ENCODE results near the gene C10orf71. TPM values are rescaled to one million over a fixed set of nuclear protein-coding genes. Genes with fewer than 3 reads are reported as not detected.

The C10orf71 gene
- polyA plus RNA-seq, 4 donors = under 0.01 to 0.16 TPM; not detected in 2

- no peak for DNase-seq
- WGBS, 3 donors = 88 to 94% (median 91%) methylated on average over 42 to 48 of the region's 48 CpGs
- Histone ChIP-seq H3K27me3 (ENCODE audit: control insufficient read depth in 3 of 3, insufficient read depth in 3 of 3, low read length in 3 of 3) (peaks cover 0 to 4% (median 0%) of the 10 kb centered on the region in 3 donors), H3K9me3 (ENCODE audit: control insufficient read depth in 2 of 2, insufficient read depth in 1 of 2, low read depth in 1 of 2, low read length in 1 of 2) (no peaks in the 10 kb centered on the region), H3K4me1 (ENCODE audit: control insufficient read depth in 3 of 3, insufficient read depth in 2 of 3, low read depth in 1 of 3, low read length in 2 of 3) (no peaks in the 10 kb centered on the region), H3K27ac (ENCODE audit: low read depth in 1 of 3, low read length in 2 of 3) (no peak overlapping the region), H3K36me3 (ENCODE audit: control insufficient read depth in 3 of 3, insufficient read depth in 2 of 3, low read depth in 1 of 3, low read length in 3 of 3) (no peaks in the 10 kb centered on the region), H3K4me3 (ENCODE audit: low read depth in 1 of 3, low read length in 3 of 3) (no peak overlapping the region)
- FAIRE-seq = no peak
Measured at GRCh38 chr10:49325916-49326783, 27.2 kb downstream of the C10orf71 start.

GRCh38 chr10:49327036-49327813, 28.3 kb downstream of the C10orf71 start:
- Histone ChIP-seq H3K27ac (ENCODE audit: low read depth in 1 of 3, low read length in 2 of 3) (no peak overlapping the region), H3K4me3 (ENCODE audit: low read depth in 1 of 3, low read length in 3 of 3) (no peak overlapping the region), H3K4me1 (ENCODE audit: control insufficient read depth in 3 of 3, insufficient read depth in 2 of 3, low read depth in 1 of 3, low read length in 2 of 3) (no peaks in the 10 kb centered on the region), H3K27me3 (ENCODE audit: control insufficient read depth in 3 of 3, insufficient read depth in 3 of 3, low read length in 3 of 3) (peaks cover 0 to 4% (median 0%) of the 10 kb centered on the region in 3 donors), H3K9me3 (ENCODE audit: control insufficient read depth in 2 of 2, insufficient read depth in 1 of 2, low read depth in 1 of 2, low read length in 1 of 2) (no peaks in the 10 kb centered on the region), H3K36me3 (ENCODE audit: control insufficient read depth in 3 of 3, insufficient read depth in 2 of 3, low read depth in 1 of 3, low read length in 3 of 3) (no peaks in the 10 kb centered on the region)
- DNase-seq = no peak
- WGBS, 3 donors = 63 to 81% (median 63%) methylated on average over 8 of the region's 8 CpGs
- no peak for FAIRE-seq

GRCh38 chr10:49328401-49329145, 29.6 kb downstream of the C10orf71 start:
- FAIRE-seq = no peak
- WGBS, 3 donors = 71 to 79% (median 74%) methylated on average over 9 of the region's 9 CpGs
- Histone ChIP-seq H3K36me3 (ENCODE audit: control insufficient read depth in 3 of 3, insufficient read depth in 2 of 3, low read depth in 1 of 3, low read length in 3 of 3) (no peaks in the 10 kb centered on the region), H3K9me3 (ENCODE audit: control insufficient read depth in 2 of 2, insufficient read depth in 1 of 2, low read depth in 1 of 2, low read length in 1 of 2) (no peaks in the 10 kb centered on the region), H3K4me3 (ENCODE audit: low read depth in 1 of 3, low read length in 3 of 3) (no peak overlapping the region), H3K27me3 (ENCODE audit: control insufficient read depth in 3 of 3, insufficient read depth in 3 of 3, low read length in 3 of 3) (no peaks in the 10 kb centered on the region), H3K4me1 (ENCODE audit: control insufficient read depth in 3 of 3, insufficient read depth in 2 of 3, low read depth in 1 of 3, low read length in 2 of 3) (no peaks in the 10 kb centered on the region), H3K27ac (ENCODE audit: low read depth in 1 of 3, low read length in 2 of 3) (no peak overlapping the region)
- DNase-seq = no peak

GRCh38 chr10:49329146-49329505, 30.2 kb downstream of the C10orf71 start:
- Histone ChIP-seq H3K27me3 (ENCODE audit: control insufficient read depth in 3 of 3, insufficient read depth in 3 of 3, low read length in 3 of 3) (no peaks in the 10 kb centered on the region), H3K4me1 (ENCODE audit: control insufficient read depth in 3 of 3, insufficient read depth in 2 of 3, low read depth in 1 of 3, low read length in 2 of 3) (no peaks in the 10 kb centered on the region), H3K4me3 (ENCODE audit: low read depth in 1 of 3, low read length in 3 of 3) (no peak overlapping the region), H3K36me3 (ENCODE audit: control insufficient read depth in 3 of 3, insufficient read depth in 2 of 3, low read depth in 1 of 3, low read length in 3 of 3) (no peaks in the 10 kb centered on the region), H3K9me3 (ENCODE audit: control insufficient read depth in 2 of 2, insufficient read depth in 1 of 2, low read depth in 1 of 2, low read length in 1 of 2) (no peaks in the 10 kb centered on the region), H3K27ac (ENCODE audit: low read depth in 1 of 3, low read length in 2 of 3) (no peak overlapping the region)
- no peak for FAIRE-seq
- no peak for DNase-seq
- WGBS, 3 donors = 83 to 87% (median 86%) methylated on average over 4 of the region's 4 CpGs

DNA sequence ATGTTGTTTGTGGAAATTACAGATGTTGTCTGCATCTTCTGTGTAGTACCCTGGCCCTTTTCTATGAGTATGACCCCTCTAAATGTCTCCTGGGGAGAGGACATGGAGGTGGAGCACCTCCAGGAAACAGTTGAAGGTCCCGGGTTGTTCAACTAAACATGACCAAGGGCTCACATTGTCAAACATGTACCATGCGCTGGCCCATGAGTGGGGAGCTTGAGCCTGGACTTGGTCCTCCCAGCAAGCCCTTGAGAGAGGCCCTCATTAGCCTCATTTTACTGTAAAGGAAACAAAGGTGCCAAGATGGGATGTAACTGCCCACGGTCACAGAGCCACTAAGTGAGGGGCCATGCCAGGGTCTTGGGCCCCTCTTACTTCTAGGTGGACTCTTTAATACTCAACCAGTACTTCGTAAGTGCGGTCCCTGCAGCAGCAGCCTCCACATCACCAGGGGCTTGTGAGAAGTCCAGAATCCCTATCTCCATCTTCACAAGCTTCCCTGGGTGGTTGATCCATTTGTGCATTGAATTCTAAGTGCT, 31.2 kb downstream of the C10orf71 start:
- Histone ChIP-seq H3K27me3 (ENCODE audit: control insufficient read depth in 3 of 3, insufficient read depth in 3 of 3, low read length in 3 of 3) (no peaks in the 10 kb centered on the region), H3K27ac (ENCODE audit: low read depth in 1 of 3, low read length in 2 of 3) (no peak overlapping the region), H3K36me3 (ENCODE audit: control insufficient read depth in 3 of 3, insufficient read depth in 2 of 3, low read depth in 1 of 3, low read length in 3 of 3) (no peaks in the 10 kb centered on the region), H3K9me3 (ENCODE audit: control insufficient read depth in 2 of 2, insufficient read depth in 1 of 2, low read depth in 1 of 2, low read length in 1 of 2) (no peaks in the 10 kb centered on the region), H3K4me1 (ENCODE audit: control insufficient read depth in 3 of 3, insufficient read depth in 2 of 3, low read depth in 1 of 3, low read length in 2 of 3) (no peaks in the 10 kb centered on the region), H3K4me3 (ENCODE audit: low read depth in 1 of 3, low read length in 3 of 3) (no peak overlapping the region)
- DNase-seq = no peak
- FAIRE-seq = no peak
- 88 to 93% (median 91%) methylated on average over 5 of the region's 5 CpGs for WGBS, 3 donors

DNA sequence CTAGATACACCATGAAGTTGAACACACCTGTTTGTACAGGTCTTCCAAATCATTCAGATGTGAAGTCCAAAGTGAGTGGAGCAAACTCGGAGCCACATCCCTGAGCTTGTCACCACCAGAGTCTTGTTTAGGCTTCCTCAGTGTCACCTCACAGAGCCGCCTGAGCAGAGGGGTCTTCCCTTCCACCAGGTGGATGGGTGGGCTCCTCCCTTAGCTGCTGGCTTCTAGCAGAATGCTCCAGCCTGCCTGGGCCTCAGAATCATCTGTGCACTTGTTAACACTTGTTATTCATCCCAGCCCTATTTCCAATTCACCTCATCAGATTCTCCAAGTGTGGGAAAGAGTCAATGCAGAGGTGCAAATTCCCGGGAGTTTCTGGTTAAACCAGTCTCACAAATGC, 32.5 kb downstream of the C10orf71 start:
- Histone ChIP-seq H3K4me1 (ENCODE audit: control insufficient read depth in 3 of 3, insufficient read depth in 2 of 3, low read depth in 1 of 3, low read length in 2 of 3) (no peaks in the 10 kb centered on the region), H3K4me3 (ENCODE audit: low read depth in 1 of 3, low read length in 3 of 3) (no peak overlapping the region), H3K27ac (ENCODE audit: low read depth in 1 of 3, low read length in 2 of 3) (no peak overlapping the region), H3K9me3 (ENCODE audit: control insufficient read depth in 2 of 2, insufficient read depth in 1 of 2, low read depth in 1 of 2, low read length in 1 of 2) (no peaks in the 10 kb centered on the region), H3K36me3 (ENCODE audit: control insufficient read depth in 3 of 3, insufficient read depth in 2 of 3, low read depth in 1 of 3, low read length in 3 of 3) (no peaks in the 10 kb centered on the region), H3K27me3 (ENCODE audit: control insufficient read depth in 3 of 3, insufficient read depth in 3 of 3, low read length in 3 of 3) (no peaks in the 10 kb centered on the region)
- FAIRE-seq (no peak), DNase-seq (no peak)
- WGBS, 3 donors = 69 to 89% (median 73%) methylated on average over 3 of the region's 3 CpGs

DNA sequence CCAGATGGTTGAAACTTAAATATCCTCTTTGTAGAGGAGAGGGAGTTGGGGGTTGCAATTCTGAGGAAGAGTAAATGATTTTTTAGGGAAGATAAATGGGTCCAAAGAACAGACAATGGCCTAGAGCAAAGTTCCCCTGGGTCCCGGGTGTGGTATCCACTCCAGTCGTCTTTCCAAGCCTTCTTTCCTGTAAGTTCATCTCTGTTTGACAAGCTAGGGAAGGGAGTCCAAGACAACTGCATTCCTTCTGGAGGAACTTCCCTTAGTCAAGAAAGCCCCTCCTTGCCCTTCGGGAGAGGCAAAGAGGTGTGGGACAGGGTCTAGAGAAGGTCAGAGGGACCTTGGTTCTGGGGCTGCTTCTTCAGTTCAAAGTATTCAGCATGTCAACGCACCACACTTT, 33.4 kb downstream of the C10orf71 start:
- FAIRE-seq = no peak
- H3K9me3 ChIP-seq (ENCODE audit: control insufficient read depth in 2 of 2, insufficient read depth in 1 of 2, low read depth in 1 of 2, low read length in 1 of 2) = no peaks in the 10 kb centered on the region
- no peak for DNase-seq
- H3K36me3 ChIP-seq (ENCODE audit: control insufficient read depth in 3 of 3, insufficient read depth in 2 of 3, low read depth in 1 of 3, low read length in 3 of 3) = no peaks in the 10 kb centered on the region
- no peak overlapping the region for H3K4me3 ChIP-seq (ENCODE audit: low read depth in 1 of 3, low read length in 3 of 3)
- no peaks in the 10 kb centered on the region for H3K4me1 ChIP-seq (ENCODE audit: control insufficient read depth in 3 of 3, insufficient read depth in 2 of 3, low read depth in 1 of 3, low read length in 2 of 3)
- WGBS, 3 donors = 51 to 71% (median 54%) methylated on average over 4 of the region's 4 CpGs
- no peak overlapping the region for H3K27ac ChIP-seq (ENCODE audit: low read depth in 1 of 3, low read length in 2 of 3)
- H3K27me3 ChIP-seq (ENCODE audit: control insufficient read depth in 3 of 3, insufficient read depth in 3 of 3, low read length in 3 of 3) = no peaks in the 10 kb centered on the region

- no peaks in the 10 kb centered on the region for H3K27me3 ChIP-seq (ENCODE audit: control insufficient read depth in 3 of 3, insufficient read depth in 3 of 3, low read length in 3 of 3)
- WGBS, 3 donors = 81 to 86% (median 85%) methylated on average over 6 of the region's 6 CpGs
- FAIRE-seq (no peak), DNase-seq (no peak)
- no peaks in the 10 kb centered on the region for H3K36me3 ChIP-seq (ENCODE audit: control insufficient read depth in 3 of 3, insufficient read depth in 2 of 3, low read depth in 1 of 3, low read length in 3 of 3)
- H3K4me1 ChIP-seq (ENCODE audit: control insufficient read depth in 3 of 3, insufficient read depth in 2 of 3, low read depth in 1 of 3, low read length in 2 of 3) = no peaks in the 10 kb centered on the region
- no peak overlapping the region for H3K4me3 ChIP-seq (ENCODE audit: low read depth in 1 of 3, low read length in 3 of 3)
- H3K9me3 ChIP-seq (ENCODE audit: control insufficient read depth in 2 of 2, insufficient read depth in 1 of 2, low read depth in 1 of 2, low read length in 1 of 2) = no peaks in the 10 kb centered on the region
- no peak overlapping the region for H3K27ac ChIP-seq (ENCODE audit: low read depth in 1 of 3, low read length in 2 of 3)
Measured at GRCh38 chr10:49332768-49333167, 33.8 kb downstream of the C10orf71 start.
